ENCODE measurements around the gene HES5. TPM values are rescaled to one million over a fixed set of nuclear protein-coding genes. Genes with fewer than 3 reads are reported as not detected.

HES5 gene
- total and polyA plus RNA-seq, 10 of the 15 experiments (the other 5 are each of a cell fraction or from before 2014, with no cell fraction given): 0.12 to 0.15 TPM; not detected in 8

DNA sequence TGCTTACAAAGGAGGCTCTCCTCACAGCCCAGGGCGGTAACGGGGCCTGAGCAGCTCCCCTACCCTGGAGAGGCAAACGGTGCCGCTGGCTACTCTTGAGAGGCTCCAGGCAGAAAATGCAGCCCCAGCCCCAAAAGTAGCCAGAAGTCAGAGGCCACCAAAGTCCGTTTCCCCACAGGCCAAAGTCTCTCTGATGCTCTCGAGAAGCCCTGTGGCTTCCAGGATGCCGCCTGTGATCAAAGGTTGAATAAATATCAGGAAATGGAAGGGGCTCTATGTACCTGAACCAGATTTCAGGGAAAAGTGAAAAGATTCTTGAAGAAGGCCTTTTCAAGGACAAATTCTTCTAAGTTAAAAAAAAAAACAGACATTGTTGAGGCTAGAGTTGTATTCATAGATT lies 7.8 kb downstream of the HES5 start:
- RAD21 ChIA-PET (ENCODE audit: unreplicated experiment): no interaction called here
- 88% methylated on average over 7 of the region's 7 CpGs for WGBS (ENCODE audit: insufficient coverage, insufficient replicate concordance, low lambda C conversion rate, missing lambda C conversion rate)
- POLR2A ChIA-PET: no interaction called here
- Histone ChIP-seq H3K79me2 (ENCODE audit: control insufficient read depth, insufficient read depth, low read length) (peaks cover 36% of the 10 kb centered on the region), H2AFZ (ENCODE audit: control insufficient read depth, low read depth, low read length) (no peak overlapping the region), H3K27ac (ENCODE audit: control insufficient read depth, insufficient read depth) (no peak overlapping the region), H3K4me1 (ENCODE audit: control insufficient read depth, insufficient read depth, low read length) (peaks cover 17% of the 10 kb centered on the region), H3K9me3 (replicated peaks; ENCODE audit: control insufficient read depth, insufficient read depth, low read length) (no peaks in the 10 kb centered on the region), H4K20me1 (ENCODE audit: control insufficient read depth, insufficient read depth) (peaks cover 3% of the 10 kb centered on the region; the same call in 1 of the 2 replicates), H3K36me3 (ENCODE audit: control insufficient read depth in 2 of 2, insufficient read depth in 2 of 2, low read length in 1 of 2) (peaks cover 8 to 34% of the 10 kb centered on the region in 2 experiments; a peak in 3 of 4 replicates), H3K27me3 (replicated peaks in 1 of 2; ENCODE audit: control insufficient read depth in 2 of 2, insufficient read depth in 2 of 2, low read length in 1 of 2) (no peaks in the 10 kb centered on the region), H3K4me3 (no peak overlapping the region), H3K4me2 (ENCODE audit: control insufficient read depth, insufficient read depth) (no peak overlapping the region), H3K9ac (ENCODE audit: control insufficient read depth, insufficient read depth, low read length) (no peak overlapping the region)
- ATAC-seq: no peak
- no peak for TF ChIP-seq GATAD2B (conservative IDR thresholded peaks at IDR 0.05; ENCODE audit: low read depth)
- FAIRE-seq: no peak
- CTCF ChIA-PET: no interaction called here
- in situ Hi-C loops (cut with MboI): loop anchor here (10.0 kb wide), 1 partner anchor 317 kb away; no protein-coding TSS in a partner anchor
- no peak for DNase-seq (ENCODE audit: low read depth, low spot score)
- no TSS peak for BruUV-seq (replicated peaks)
- intact Hi-C loops (cut with micrococcal nuclease; ENCODE audit: unreplicated experiment): no loop called here
- SMC1A ChIA-PET (ENCODE audit: uncharacterized antibody, unreplicated experiment): no interaction called here

DNA sequence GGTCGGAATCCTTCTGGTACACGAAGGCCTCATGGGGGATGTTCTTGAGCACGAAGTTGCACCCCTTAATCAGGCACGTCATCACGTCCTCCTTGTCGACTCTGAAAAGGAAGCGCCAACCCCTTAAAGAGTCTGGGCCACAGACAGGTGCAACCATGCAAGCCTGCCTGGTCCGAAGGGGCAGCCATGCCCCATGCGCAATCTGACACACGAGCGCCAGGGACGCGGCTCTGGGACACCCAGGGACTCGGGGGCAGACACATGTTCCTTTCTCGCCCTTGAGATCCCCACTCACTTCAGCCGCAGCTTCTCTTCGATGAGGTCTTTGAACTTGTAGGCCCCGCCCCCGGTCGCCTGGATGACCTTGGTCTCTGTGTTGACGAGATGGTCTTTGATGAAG lies 9.3 kb downstream of the HES5 start:
- peaks cover 34% of the 10 kb centered on the region for H3K79me2 ChIP-seq (ENCODE audit: control insufficient read depth, insufficient read depth, low read length)
- FAIRE-seq (no peak), ATAC-seq (no peak), DNase-seq (ENCODE audit: low read depth, low spot score) (no peak)
- no peaks in the 10 kb centered on the region for H3K9me3 ChIP-seq (replicated peaks; ENCODE audit: control insufficient read depth, insufficient read depth, low read length)
- ChIA-PET CTCF (no interaction called here), SMC1A (ENCODE audit: uncharacterized antibody, unreplicated experiment) (no interaction called here), RAD21 (ENCODE audit: unreplicated experiment) (no interaction called here), POLR2A (no interaction called here)
- H3K4me1 ChIP-seq (ENCODE audit: control insufficient read depth, insufficient read depth, low read length): peaks cover 11% of the 10 kb centered on the region
- 96% methylated on average over 21 of the region's 21 CpGs for WGBS (ENCODE audit: insufficient coverage, insufficient replicate concordance, low lambda C conversion rate, missing lambda C conversion rate)
- H3K9ac ChIP-seq (ENCODE audit: control insufficient read depth, insufficient read depth, low read length): no peak overlapping the region
- peaks cover 3% of the 10 kb centered on the region; the same call in 1 of the 2 replicates for H4K20me1 ChIP-seq (ENCODE audit: control insufficient read depth, insufficient read depth)
- intact Hi-C loops (cut with micrococcal nuclease; ENCODE audit: unreplicated experiment) (no loop called here), in situ Hi-C loops (cut with MboI) (loop anchor here (10.0 kb wide), 1 partner anchor 316 kb away; no protein-coding TSS in a partner anchor)
- peaks cover 8 to 40% of the 10 kb centered on the region in 2 experiments; a peak in 3 of 4 replicates for H3K36me3 ChIP-seq (ENCODE audit: control insufficient read depth in 2 of 2, insufficient read depth in 2 of 2, low read length in 1 of 2)
- no peak overlapping the region for H2AFZ ChIP-seq (ENCODE audit: control insufficient read depth, low read depth, low read length)
- H3K27ac ChIP-seq (ENCODE audit: control insufficient read depth, insufficient read depth): no peak overlapping the region
- H3K4me2 ChIP-seq (ENCODE audit: control insufficient read depth, insufficient read depth): no peak overlapping the region
- BruUV-seq (replicated peaks): no TSS peak
- no peak for TF ChIP-seq JUND (IDR thresholded peaks at IDR 0.05; ENCODE audit: low read depth, low read length)
- TF ChIP-seq SMAD5 (IDR thresholded peaks at IDR 0.05; ENCODE audit: low read depth): no peak
- TF ChIP-seq, protein P1, sequence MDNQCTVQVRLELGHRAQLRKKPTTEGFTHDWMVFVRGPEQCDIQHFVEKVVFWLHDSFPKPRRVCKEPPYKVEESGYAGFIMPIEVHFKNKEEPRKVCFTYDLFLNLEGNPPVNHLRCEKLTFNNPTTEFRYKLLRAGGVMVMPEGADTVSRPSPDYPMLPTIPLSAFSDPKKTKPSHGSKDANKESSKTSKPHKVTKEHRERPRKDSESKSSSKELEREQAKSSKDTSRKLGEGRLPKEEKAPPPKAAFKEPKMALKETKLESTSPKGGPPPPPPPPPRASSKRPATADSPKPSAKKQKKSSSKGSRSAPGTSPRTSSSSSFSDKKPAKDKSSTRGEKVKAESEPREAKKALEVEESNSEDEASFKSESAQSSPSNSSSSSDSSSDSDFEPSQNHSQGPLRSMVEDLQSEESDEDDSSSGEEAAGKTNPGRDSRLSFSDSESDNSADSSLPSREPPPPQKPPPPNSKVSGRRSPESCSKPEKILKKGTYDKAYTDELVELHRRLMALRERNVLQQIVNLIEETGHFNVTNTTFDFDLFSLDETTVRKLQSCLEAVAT (IDR thresholded peaks at IDR 0.05): no peak
- no peak for TF ChIP-seq WRNIP1 (IDR thresholded peaks at IDR 0.05; ENCODE audit: borderline replicate concordance, low read depth, low read length)
- no peak for TF ChIP-seq SUPT20H (IDR thresholded peaks at IDR 0.05; ENCODE audit: borderline replicate concordance, control insufficient read depth, low read depth, low read length)
- TF ChIP-seq STAT1 (conservative IDR thresholded peaks at IDR 0.05): no peak
- TF ChIP-seq BMI1 (IDR thresholded peaks at IDR 0.05; ENCODE audit: borderline replicate concordance): no peak
- H3K27me3 ChIP-seq (replicated peaks in 1 of 2; ENCODE audit: control insufficient read depth in 2 of 2, insufficient read depth in 2 of 2, low read length in 1 of 2): no peaks in the 10 kb centered on the region
- H3K4me3 ChIP-seq: no peak overlapping the region
